Smooth muscle cell (in vitro differentiated cells): ENCODE data around the gene CFAP90. TPM values are rescaled to one million over a fixed set of nuclear protein-coding genes. Genes with fewer than 3 reads are reported as not detected.

Source experiments
- DNase-seq: peaks from one replicate; lab custom pipeline; 2025; ENCODE audit not compliant: unreplicated experiment; lab: John Stamatoyannopoulos, UW
- H2AFZ ChIP-seq: fragments of 200-600 bp; sonication (generic); 2 replicates; pipeline ENCODE4 v1.6.0; 2016; ENCODE audit warnings: antibody characterized with exemption, low read depth, mild to moderate bottlenecking
- H3F3A ChIP-seq: fragments of 200-600 bp; sonication (generic); 2 replicates; pipeline ENCODE4 v1.6.0; 2017; ENCODE audit warnings: antibody characterized with exemption, low read depth
- H3K27ac ChIP-seq: fragments of 200-600 bp; sonication (generic); 2 replicates; pipeline ENCODE4 v1.5.1; 2016; ENCODE audit warnings: low read depth, mild to moderate bottlenecking
- H3K27me3 ChIP-seq: fragments of 200-600 bp; sonication (generic); 2 replicates; pipeline ENCODE4 v1.6.1; 2016; ENCODE audit warnings: low read depth, mild to moderate bottlenecking
- H3K36me3 ChIP-seq: fragments of 200-600 bp; sonication (generic); 2 replicates; pipeline ENCODE4 v1.5.1; 2016; ENCODE audit warnings: low read depth
- H3K4me1 ChIP-seq: fragments of 200-600 bp; sonication (generic); 2 replicates; pipeline ENCODE4 v1.5.1; 2016; ENCODE audit warnings: low read depth
- H3K4me2 ChIP-seq: fragments of 200-600 bp; sonication (generic); 2 replicates; pipeline ENCODE4 v1.6.0; 2016; ENCODE audit warnings: mild to moderate bottlenecking
- H3K4me3 ChIP-seq: fragments of 200-600 bp; sonication (generic); 2 replicates; pipeline ENCODE4 v1.5.1; 2016; ENCODE audit warnings: mild to moderate bottlenecking
- H3K79me2 ChIP-seq: fragments of 200-600 bp; sonication (generic); 2 replicates; pipeline ENCODE4 v1.6.0; 2016; ENCODE audit warnings: low read depth, mild to moderate bottlenecking
- H3K9ac ChIP-seq: fragments of 200-600 bp; sonication (generic); 2 replicates; pipeline ENCODE4 v1.6.0; 2016; ENCODE audit warnings: low read depth
- H3K9me3 ChIP-seq: fragments of 200-600 bp; sonication (generic); replicated peaks from 2 replicates; pipeline ENCODE4 v1.5.1; 2016; ENCODE audit warnings: low read depth
- H4K20me1 ChIP-seq: fragments of 200-600 bp; sonication (generic); 2 replicates; pipeline ENCODE4 v1.6.0; 2016; ENCODE audit warnings: low read depth
- WGBS: methylation state at CpG from one replicate; pipeline ENCODE4 v1.1.7; 2016; ENCODE audit warnings: low lambda C conversion rate; 5-methylcytosine and 5-hydroxymethylcytosine counted together
- polyA plus RNA-seq: library from polyadenylated mRNA; unstranded; fragments of >200 nt; fragmentation: Nextera tagmentation; extraction: Ambion mirVana; gene quantifications from 2 replicates; pipeline ENCODE4 v1.2.1, GENCODE V29; 2016
- total RNA-seq: library from RNA; depleted of rRNA; stranded (reverse); fragments of >200 nt; gene quantifications from 2 replicates; pipeline ENCODE4 v1.2.3, GENCODE V29; 2014
- TF ChIP-seq, protein P1 (sequence below): fragments of 200-600 bp; sonication (generic); IDR thresholded peaks from 2 replicates; pipeline ENCODE4 v1.5.1; 2017; ENCODE audit warnings: borderline replicate concordance, mild to moderate bottlenecking, antibody characterized with exemption; ENCODE audit not compliant: insufficient read depth, poor library complexity, severe bottlenecking

The CFAP90 gene
- total and polyA plus RNA-seq, 2 experiments from 2014 or later, result 0.22 to 0.82 TPM

DNA sequence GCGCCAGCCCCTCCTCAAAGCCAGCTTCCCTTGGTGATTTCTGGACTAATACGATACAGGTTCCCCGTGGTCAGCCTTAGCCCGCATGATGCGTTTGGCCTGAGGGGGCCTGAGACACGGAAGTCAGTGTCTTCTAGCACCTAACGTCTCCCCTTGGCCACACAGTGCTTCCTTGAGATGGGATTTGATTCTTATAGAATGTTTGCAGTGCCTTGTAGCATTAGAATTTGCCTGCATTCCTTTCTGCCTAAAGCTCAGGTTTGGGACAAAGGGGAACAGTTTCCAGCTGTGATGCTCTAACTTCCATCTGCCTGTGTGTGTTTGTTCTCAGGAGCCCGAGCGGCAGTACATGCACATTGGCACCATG is 34.4 kb downstream of the CFAP90 start:
- Histone ChIP-seq H3K27me3 (no peaks in the 10 kb centered on the region), H3K4me3 (no peak overlapping the region), H3K9me3 (no peaks in the 10 kb centered on the region), H4K20me1 (no peaks in the 10 kb centered on the region), H3K27ac (no peak overlapping the region), H3K4me1 (peaks cover 4% of the 10 kb centered on the region), H3F3A (no peaks in the 10 kb centered on the region), H3K36me3 (no peaks in the 10 kb centered on the region), H3K79me2 (no peaks in the 10 kb centered on the region), H2AFZ (peak overlapping the region; percentile 41), H3K9ac (no peak overlapping the region), H3K4me2 (no peak overlapping the region)
- 53% methylated on average over 9 of the region's 9 CpGs for WGBS
- no peak for DNase-seq
- TF ChIP-seq, protein P1, sequence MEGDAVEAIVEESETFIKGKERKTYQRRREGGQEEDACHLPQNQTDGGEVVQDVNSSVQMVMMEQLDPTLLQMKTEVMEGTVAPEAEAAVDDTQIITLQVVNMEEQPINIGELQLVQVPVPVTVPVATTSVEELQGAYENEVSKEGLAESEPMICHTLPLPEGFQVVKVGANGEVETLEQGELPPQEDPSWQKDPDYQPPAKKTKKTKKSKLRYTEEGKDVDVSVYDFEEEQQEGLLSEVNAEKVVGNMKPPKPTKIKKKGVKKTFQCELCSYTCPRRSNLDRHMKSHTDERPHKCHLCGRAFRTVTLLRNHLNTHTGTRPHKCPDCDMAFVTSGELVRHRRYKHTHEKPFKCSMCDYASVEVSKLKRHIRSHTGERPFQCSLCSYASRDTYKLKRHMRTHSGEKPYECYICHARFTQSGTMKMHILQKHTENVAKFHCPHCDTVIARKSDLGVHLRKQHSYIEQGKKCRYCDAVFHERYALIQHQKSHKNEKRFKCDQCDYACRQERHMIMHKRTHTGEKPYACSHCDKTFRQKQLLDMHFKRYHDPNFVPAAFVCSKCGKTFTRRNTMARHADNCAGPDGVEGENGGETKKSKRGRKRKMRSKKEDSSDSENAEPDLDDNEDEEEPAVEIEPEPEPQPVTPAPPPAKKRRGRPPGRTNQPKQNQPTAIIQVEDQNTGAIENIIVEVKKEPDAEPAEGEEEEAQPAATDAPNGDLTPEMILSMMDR, result no peak

DNA sequence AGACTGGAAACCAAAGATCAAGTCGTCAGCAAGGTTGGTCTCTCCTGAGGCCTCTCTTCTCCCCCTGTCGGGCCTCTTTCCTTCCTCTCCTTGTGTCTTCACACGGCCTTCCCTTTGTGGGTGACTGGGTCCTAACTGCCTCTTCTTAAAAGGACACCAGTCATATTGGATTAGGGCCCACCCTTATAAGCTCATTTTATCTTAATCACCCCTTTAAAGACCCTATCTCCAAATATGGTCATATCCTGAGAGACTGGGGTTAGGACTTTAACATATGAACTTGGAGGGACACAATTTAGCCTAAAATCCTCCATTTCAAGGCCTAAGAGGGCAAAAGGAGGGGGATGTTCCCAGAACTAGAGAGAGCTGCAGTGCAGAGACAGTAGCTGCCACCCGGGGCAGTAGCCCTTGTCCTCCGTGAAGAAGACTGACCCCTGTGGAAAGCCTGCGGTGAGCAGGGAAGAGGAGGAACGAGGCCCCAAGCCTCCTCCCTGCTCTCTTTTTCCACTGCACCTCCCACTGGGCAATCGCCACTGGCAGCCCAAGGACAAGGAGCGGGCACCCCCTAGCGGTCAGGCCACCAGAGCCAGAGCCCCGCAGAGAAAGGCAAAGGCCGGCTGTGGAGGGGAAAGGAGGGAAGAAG is 34.9 kb downstream of the CFAP90 start:
- peak; percentile 59 for DNase-seq
- Histone ChIP-seq H3K36me3 (no peaks in the 10 kb centered on the region), H3K27me3 (no peaks in the 10 kb centered on the region), H4K20me1 (no peaks in the 10 kb centered on the region), H3K79me2 (no peaks in the 10 kb centered on the region), H3K9ac (no peak overlapping the region), H3K4me3 (no peak overlapping the region), H2AFZ (peak overlapping the region; percentile 41), H3K27ac (no peak overlapping the region), H3F3A (no peaks in the 10 kb centered on the region), H3K4me1 (peaks cover 4% of the 10 kb centered on the region), H3K9me3 (no peaks in the 10 kb centered on the region), H3K4me2 (peak overlapping the region; percentile 77)
- TF ChIP-seq, protein P1, result peak; percentile 82
- 14% methylated on average over 12 of the region's 12 CpGs for whole genome bisulfite sequencing

DNA sequence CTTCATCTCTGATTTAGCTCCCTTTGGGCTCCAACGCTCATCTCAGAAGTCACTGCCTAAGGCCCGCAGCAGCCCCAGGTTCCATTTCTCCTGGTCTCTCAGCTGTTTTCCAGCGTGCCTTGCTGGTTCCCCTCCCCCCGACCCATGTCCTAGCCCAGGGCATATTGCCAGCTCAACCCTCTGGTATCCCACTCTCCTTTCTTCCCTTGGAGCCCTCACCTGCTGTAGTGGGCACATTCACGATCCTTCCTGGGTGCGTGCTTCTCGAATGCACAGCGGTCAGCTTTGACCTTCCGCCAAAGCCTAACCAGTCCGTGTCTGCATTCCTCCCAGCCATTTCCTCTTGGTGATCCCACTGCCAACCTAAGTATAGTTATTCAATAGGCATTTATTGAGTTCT is 36.1 kb downstream of the CFAP90 start:
- Histone ChIP-seq H3K27me3 (no peaks in the 10 kb centered on the region), H3K79me2 (no peaks in the 10 kb centered on the region), H3K9me3 (no peaks in the 10 kb centered on the region), H3K36me3 (no peaks in the 10 kb centered on the region), H3K4me3 (no peak overlapping the region), H3K9ac (no peak overlapping the region), H3K27ac (no peak overlapping the region), H4K20me1 (no peaks in the 10 kb centered on the region), H2AFZ (no peak overlapping the region), H3K4me2 (no peak overlapping the region), H3K4me1 (peaks cover 4% of the 10 kb centered on the region), H3F3A (no peaks in the 10 kb centered on the region)
- DNase-seq, result no peak
- TF ChIP-seq, protein P1, result no peak
- 95% methylated on average over 10 of the region's 10 CpGs for WGBS

DNA sequence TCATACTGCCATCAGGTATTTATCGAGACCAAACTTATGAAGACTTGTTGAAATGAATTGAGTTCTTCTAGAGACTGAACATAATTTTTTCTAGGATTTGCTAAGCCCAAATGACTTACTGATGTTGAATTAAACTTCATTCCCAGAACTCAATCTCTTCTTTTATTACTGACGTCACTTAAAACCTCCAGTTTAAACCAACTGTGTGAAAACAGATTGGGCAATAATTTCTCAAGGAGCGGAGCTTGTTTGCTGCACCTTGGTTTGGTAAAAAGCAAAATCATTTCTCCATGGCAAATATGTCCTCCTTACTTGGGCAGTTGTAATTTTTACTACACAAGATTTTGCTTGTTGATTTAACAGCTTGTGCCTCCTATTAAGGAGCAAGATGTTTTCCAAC is 37.4 kb downstream of the CFAP90 start:
- WGBS, result 94% methylated on average over 3 of the region's 3 CpGs
- Histone ChIP-seq H3K9me3 (no peaks in the 10 kb centered on the region), H3K36me3 (no peaks in the 10 kb centered on the region), H4K20me1 (no peaks in the 10 kb centered on the region), H3K79me2 (no peaks in the 10 kb centered on the region), H3F3A (no peaks in the 10 kb centered on the region), H3K4me3 (no peak overlapping the region), H2AFZ (no peak overlapping the region), H3K4me1 (peaks cover 4% of the 10 kb centered on the region), H3K4me2 (no peak overlapping the region), H3K27me3 (no peaks in the 10 kb centered on the region), H3K27ac (no peak overlapping the region), H3K9ac (no peak overlapping the region)
- TF ChIP-seq, protein P1, result no peak
- DNase-seq, result no peak
